Skeletal muscle tissue (tissue), 4 donors: ENCODE data around the gene IL1RL1. TPM values are rescaled to one million over a fixed set of nuclear protein-coding genes. Genes with fewer than 3 reads are reported as not detected.

Source experiments
- H3K27ac ChIP-seq: one replicate; pipeline ENCODE4 v1.7.0; 2013; ENCODE audit warnings: mild to moderate bottlenecking, low read depth, low read length, inconsistent platforms
- H3K27me3 ChIP-seq, 3 donors: one replicate each; pipeline ENCODE4 v1.7.0; 2013; ENCODE audit warnings: low read length in 3 of 3; ENCODE audit not compliant: control insufficient read depth in 3 of 3, insufficient read depth in 3 of 3
- H3K36me3 ChIP-seq, 3 donors: one replicate each; pipeline ENCODE4 v1.7.0; 2013; ENCODE audit warnings: low read length in 3 of 3; ENCODE audit not compliant: control insufficient read depth in 3 of 3, insufficient read depth in 3 of 3
- H3K4me1 ChIP-seq, 3 donors: one replicate each; pipeline ENCODE4 v1.7.0; 2013; ENCODE audit warnings: low read length in 3 of 3, mild to moderate bottlenecking in 3 of 3; ENCODE audit not compliant: control insufficient read depth in 3 of 3, insufficient read depth in 3 of 3
- H3K4me3 ChIP-seq, 3 donors: one replicate each; pipeline ENCODE4 v1.7.0; 2013; ENCODE audit warnings: low read length in 3 of 3
- H3K9ac ChIP-seq, 3 donors: one replicate each; pipeline ENCODE4 v1.7.0; 2013; ENCODE audit warnings: low read length in 3 of 3, mild to moderate bottlenecking in 3 of 3, moderate library complexity in 2 of 3, low read depth in 1 of 3
- H3K9me3 ChIP-seq, 3 donors: one replicate each; pipeline ENCODE4 v1.7.0; 2013; ENCODE audit warnings: low read length in 3 of 3; ENCODE audit not compliant: control insufficient read depth in 3 of 3
- total RNA-seq: library from RNA; depleted of rRNA; stranded (reverse); fragments of >200 nt; gene quantifications from one replicate; pipeline ENCODE4 v1.2.3, GENCODE V29; 2014
- donor health status: Osteomylitis.

IL1RL1 gene
- total RNA-seq, 1 donor from 2014 or later: 1.0 TPM

GRCh38 chr2:102361632-102362241, 50.4 kb downstream of the IL1RL1 start:
- Histone ChIP-seq H3K36me3 (no peaks in the 10 kb centered on the region), H3K4me1 (no peaks in the 10 kb centered on the region), H3K27ac (no peak overlapping the region), H3K9me3 (peaks cover 0 to 4% (median 0%) of the 10 kb centered on the region in 3 donors), H3K9ac (no peak overlapping the region), H3K27me3 (no peaks in the 10 kb centered on the region), H3K4me3 (no peak overlapping the region)

- H3K27ac ChIP-seq: no peak overlapping the region
- H3K4me1 ChIP-seq: no peaks in the 10 kb centered on the region
- no peak overlapping the region for H3K4me3 ChIP-seq
- no peaks in the 10 kb centered on the region for H3K36me3 ChIP-seq
- peaks cover 0 to 4% (median 0%) of the 10 kb centered on the region in 3 donors for H3K9me3 ChIP-seq
- H3K27me3 ChIP-seq: no peaks in the 10 kb centered on the region
- no peak overlapping the region for H3K9ac ChIP-seq
These were observed 54.4 kb downstream of the IL1RL1 start for GRCh38 chr2:102365763-102366162.

- H3K36me3 ChIP-seq: no peaks in the 10 kb centered on the region
- no peaks in the 10 kb centered on the region for H3K4me1 ChIP-seq
- no peak overlapping the region for H3K9ac ChIP-seq
- no peak overlapping the region for H3K27ac ChIP-seq
- H3K27me3 ChIP-seq: no peaks in the 10 kb centered on the region
- H3K9me3 ChIP-seq: peaks cover 0 to 4% (median 0%) of the 10 kb centered on the region in 3 donors
- no peak overlapping the region for H3K4me3 ChIP-seq
These were observed 55.2 kb downstream of the IL1RL1 start for GRCh38 chr2:102366406-102367112.

GRCh38 chr2:102367331-102367971, 56.1 kb downstream of the IL1RL1 start:
- no peak overlapping the region for H3K9ac ChIP-seq
- H3K27ac ChIP-seq: no peak overlapping the region
- no peaks in the 10 kb centered on the region for H3K36me3 ChIP-seq
- no peaks in the 10 kb centered on the region for H3K4me1 ChIP-seq
- no peaks in the 10 kb centered on the region for H3K27me3 ChIP-seq
- peaks cover 0 to 4% (median 0%) of the 10 kb centered on the region in 3 donors for H3K9me3 ChIP-seq
- H3K4me3 ChIP-seq: no peak overlapping the region

- H3K9ac ChIP-seq: no peak overlapping the region
- no peaks in the 10 kb centered on the region for H3K4me1 ChIP-seq
- H3K36me3 ChIP-seq: no peaks in the 10 kb centered on the region
- H3K27me3 ChIP-seq: no peaks in the 10 kb centered on the region
- H3K4me3 ChIP-seq: no peak overlapping the region
- peaks cover 0 to 4% (median 0%) of the 10 kb centered on the region in 3 donors for H3K9me3 ChIP-seq
- no peak overlapping the region for H3K27ac ChIP-seq
These were observed 57.2 kb downstream of the IL1RL1 start for GRCh38 chr2:102368461-102369109.

GRCh38 chr2:102369866-102370265, 58.5 kb downstream of the IL1RL1 start:
- Histone ChIP-seq H3K4me1 (no peaks in the 10 kb centered on the region), H3K36me3 (no peaks in the 10 kb centered on the region), H3K9ac (no peak overlapping the region), H3K9me3 (peaks cover 0 to 4% (median 0%) of the 10 kb centered on the region in 3 donors), H3K27me3 (no peaks in the 10 kb centered on the region), H3K27ac (no peak overlapping the region), H3K4me3 (no peak overlapping the region)

GRCh38 chr2:102376052-102376591, 64.8 kb downstream of the IL1RL1 start:
- H3K27ac ChIP-seq: no peak overlapping the region
- H3K9ac ChIP-seq: no peak overlapping the region
- H3K27me3 ChIP-seq: no peaks in the 10 kb centered on the region
- H3K36me3 ChIP-seq: no peaks in the 10 kb centered on the region
- no peak overlapping the region for H3K4me3 ChIP-seq
- H3K4me1 ChIP-seq: no peaks in the 10 kb centered on the region
- H3K9me3 ChIP-seq: peaks cover 0 to 3% (median 0%) of the 10 kb centered on the region in 3 donors

- H3K9me3 ChIP-seq: peaks cover 0 to 10% (median 3%) of the 10 kb centered on the region in 3 donors
- no peaks in the 10 kb centered on the region for H3K4me1 ChIP-seq
- H3K27ac ChIP-seq: no peak overlapping the region
- H3K36me3 ChIP-seq: no peaks in the 10 kb centered on the region
- no peak overlapping the region for H3K4me3 ChIP-seq
- no peak overlapping the region for H3K9ac ChIP-seq
- no peaks in the 10 kb centered on the region for H3K27me3 ChIP-seq
These were observed 72.4 kb downstream of the IL1RL1 start for GRCh38 chr2:102383722-102384121.

GRCh38 chr2:102385522-102385921, 74.2 kb downstream of the IL1RL1 start:
- Histone ChIP-seq H3K4me1 (no peaks in the 10 kb centered on the region), H3K9ac (no peak overlapping the region), H3K27ac (no peak overlapping the region), H3K9me3 (peaks cover 0 to 10% (median 3%) of the 10 kb centered on the region in 3 donors), H3K27me3 (no peaks in the 10 kb centered on the region), H3K4me3 (no peak overlapping the region), H3K36me3 (no peaks in the 10 kb centered on the region)
